ENCODE measurements around the gene GFY. TPM values are rescaled to one million over a fixed set of nuclear protein-coding genes. Genes with fewer than 3 reads are reported as not detected.
"Not testable (repeated sequence)": the region's sequence is repeated elsewhere in the genome, so short reads cannot be mapped to it uniquely, and the experiment has no call there.

GFY gene
- total RNA-seq, 2 experiments from 2014 or later: not detected

GRCh38 chr19:49443366-49444099 is 18.3 kb downstream of the GFY start:
- H3K9me3 Mint-ChIP-seq: no peaks in the 10 kb centered on the region
- H3K4me1 Mint-ChIP-seq (ENCODE audit: low read depth): peaks cover 37% of the 10 kb centered on the region
- H3K36me3 Mint-ChIP-seq (ENCODE audit: low read depth): peaks cover 12% of the 10 kb centered on the region
- intact Hi-C loops (cut with micrococcal nuclease): loop anchor here (5.0 to 10.0 kb wide), 2 partner anchors 51 to 179 kb away; no protein-coding TSS in a partner anchor
- ATAC-seq: peak; percentile 87
- ChIA-PET CTCF (interaction anchor here (0.6 to 4.9 kb wide), 9 partner anchors 8 to 78 kb away, joined by 3 to 27 read pairs (median 4); partner anchors contain the start of genes FLT3LG and PIH1D1), POLR2A (interaction anchor here (0.6 to 2.3 kb wide), 4 partner anchors 9 to 52 kb away, joined by 3 to 11 read pairs (median 5); partner anchors contain the start of genes ALDH16A1 and PIH1D1)
- peak overlapping the region; percentile 74 for H3K4me3 Mint-ChIP-seq
- peaks cover 37% of the 10 kb centered on the region for H3K27me3 Mint-ChIP-seq
- peak; percentile 97 for DNase-seq
- peak overlapping the region; percentile 83 for H3K27ac Mint-ChIP-seq
- peak; percentile 88 for TF ChIP-seq CTCF (IDR thresholded peaks at IDR 0.05)

GRCh38 chr19:49444100-49444700 is 19.0 kb downstream of the GFY start:
- not testable (repeated sequence) for H3K9me3 Mint-ChIP-seq
- H3K36me3 Mint-ChIP-seq (ENCODE audit: low read depth): peaks cover 17% of the 10 kb centered on the region

GRCh38 chr19:49445997-49446396 is 20.8 kb downstream of the GFY start:
- Mint-ChIP-seq H3K4me3 (no peak overlapping the region), H3K36me3 (ENCODE audit: low read depth) (peaks cover 31% of the 10 kb centered on the region), H3K27me3 (peaks cover 13% of the 10 kb centered on the region), H3K9me3 (no peaks in the 10 kb centered on the region), H3K4me1 (ENCODE audit: low read depth) (peaks cover 51% of the 10 kb centered on the region), H3K27ac (peak overlapping the region; percentile 11)
- no peak for TF ChIP-seq CTCF (IDR thresholded peaks at IDR 0.05)
- ChIA-PET CTCF (interaction anchor here (1.1 to 4.9 kb wide), 3 partner anchors 8 to 55 kb away, joined by 3 to 27 read pairs (median 12); partner anchors contain the start of gene FLT3LG), POLR2A (interaction anchor here (1.6 kb wide), 1 partner anchor 19 kb away, joined by 4 read pairs; no protein-coding TSS in a partner anchor)
- ATAC-seq (no peak), DNase-seq (no peak)
- intact Hi-C loops (cut with micrococcal nuclease): loop anchor here (10.0 kb wide), 1 partner anchor 181 kb away; no protein-coding TSS in a partner anchor

More at GRCh38 chr19:49444100-49444700, 19.0 kb downstream of the GFY start:
- not testable (repeated sequence) for ATAC-seq, DNase-seq
- POLR2A ChIA-PET: interaction anchor here (0.7 to 1.6 kb wide), 2 partner anchors 17 to 46 kb away, joined by 4 read pairs; no protein-coding TSS in a partner anchor
- CTCF ChIA-PET: interaction anchor here (0.7 to 4.9 kb wide), 5 partner anchors 25 to 53 kb away, joined by 3 to 27 read pairs (median 4); partner anchors contain the start of gene FLT3LG
- H3K4me3 Mint-ChIP-seq: peak overlapping the region; percentile 74
- peaks cover 31% of the 10 kb centered on the region for H3K27me3 Mint-ChIP-seq
- H3K4me1 Mint-ChIP-seq (ENCODE audit: low read depth): peaks cover 42% of the 10 kb centered on the region
- intact Hi-C loops (cut with micrococcal nuclease): loop anchor here (5.0 to 10.0 kb wide), 2 partner anchors 52 to 179 kb away; no protein-coding TSS in a partner anchor
- peak overlapping the region; percentile 83 for H3K27ac Mint-ChIP-seq

- H3K4me1 Mint-ChIP-seq (ENCODE audit: low read depth): peaks cover 49% of the 10 kb centered on the region
- no peaks in the 10 kb centered on the region for H3K9me3 Mint-ChIP-seq
- CTCF ChIA-PET: interaction anchor here (1.0 to 4.9 kb wide), 2 partner anchors 11 to 24 kb away, joined by 3 to 27 read pairs; partner anchors contain the start of gene FLT3LG
- no peak for TF ChIP-seq CTCF (IDR thresholded peaks at IDR 0.05)
- no peak overlapping the region for H3K4me3 Mint-ChIP-seq
- no peak overlapping the region for H3K27ac Mint-ChIP-seq
- H3K27me3 Mint-ChIP-seq: peaks cover under 1% of the 10 kb centered on the region
- H3K36me3 Mint-ChIP-seq (ENCODE audit: low read depth): peaks cover 35% of the 10 kb centered on the region
- DNase-seq (peak; percentile 71), ATAC-seq (no peak)
- POLR2A ChIA-PET: interaction anchor here (0.7 to 1.3 kb wide), 3 partner anchors 25 to 40 kb away, joined by 3 to 4 read pairs (median 3); partner anchors contain the start of genes PTH2 and RPL13A
- intact Hi-C loops (cut with micrococcal nuclease): loop anchor here (10.0 kb wide), 1 partner anchor 183 kb away; no protein-coding TSS in a partner anchor
Measured at GRCh38 chr19:49447485-49448431, 22.6 kb downstream of the GFY start.
